Panc1 (cell line): Measurements from ENCODE around the gene RPS3. TPM values are rescaled to one million over a fixed set of nuclear protein-coding genes. Genes with fewer than 3 reads are reported as not detected.

Source experiments
- ATAC-seq: fragments of 200-7000 bp; cut with Tn5 transposase; 2 replicates; pipeline ENCODE4 v1.9.1; 2020; ENCODE audit warnings: mild to moderate bottlenecking, moderate library complexity
- BruUV-seq: library from RNA; stranded (reverse); fragments of 400-500 nt; replicated peaks from 2 replicates; lab custom pipeline; 2021; lab: Mats Ljungman, UMichigan
- CTCF ChIA-PET: fragments of 300-600 bp; sonication (Branson Sonifier 250); formaldehyde crosslinking; loops from one replicate; lab custom pipeline; 2022; ENCODE audit warnings: antibody characterized with exemption; lab: Charles Lee
- POLR2A ChIA-PET: fragments of 300-600 bp; sonication (Branson Sonifier 250); formaldehyde crosslinking; loops from one replicate; lab custom pipeline; 2022; ENCODE audit warnings: antibody characterized with exemption; lab: Charles Lee
- DNase-seq: peaks from one replicate; pipeline ENCODE4 v3.0.0-alpha.2; 2010; ENCODE audit warnings: low read depth, low spot score
- H3K27ac ChIP-seq: 2 replicates; pipeline ENCODE4 v1.5.1; 2011; ENCODE audit warnings: mild to moderate bottlenecking, low read length, inconsistent platforms
- H3K27me3 ChIP-seq: fragments of 200-500 bp; sonication (Bioruptor generic); 2 replicates; pipeline ENCODE4 v1.6.0; 2014; ENCODE audit warnings: low read length, inconsistent platforms; ENCODE audit not compliant: control insufficient read depth, insufficient read depth
- H3K36me3 ChIP-seq: fragments of 200-500 bp; sonication (Bioruptor generic); 2 replicates; pipeline ENCODE4 v1.5.1; 2014; ENCODE audit warnings: inconsistent platforms, mild to moderate bottlenecking, low read length, moderate library complexity; ENCODE audit not compliant: control insufficient read depth, insufficient read depth
- H3K4me1 ChIP-seq: 2 replicates; pipeline ENCODE4 v1.5.1; 2011; ENCODE audit warnings: inconsistent platforms, mild to moderate bottlenecking, low read length, moderate library complexity; ENCODE audit not compliant: control insufficient read depth, insufficient read depth
- H3K4me3 ChIP-seq, 2 experiments: 2 replicates each; pipeline ENCODE4 v1.5.1; 2011 to 2012; ENCODE audit warnings: low read depth in 2 of 2, low read length in 2 of 2, mild to moderate bottlenecking in 2 of 2, inconsistent platforms in 1 of 2, moderate library complexity in 1 of 2
- H3K9me3 ChIP-seq: fragments of 200-500 bp; sonication (Bioruptor generic); 2 replicates; pipeline ENCODE4 v1.5.1; 2014; ENCODE audit warnings: low read depth, mild to moderate bottlenecking, inconsistent platforms, low read length, moderate library complexity; ENCODE audit not compliant: control insufficient read depth, insufficient read depth
- POLR2AphosphoS5 ChIP-seq: IDR thresholded peaks from 2 replicates; pipeline ENCODE4 v1.6.1; 2012; ENCODE audit warnings: mild to moderate bottlenecking, low read depth, low read length, moderate library complexity
- REST ChIP-seq, 2 experiments: IDR thresholded peaks; 2 replicates each; pipeline ENCODE4 v1.6.1; 2011 to 2012; ENCODE audit warnings: low read depth in 2 of 2, control low read depth in 1 of 2, low read length in 1 of 2, mild to moderate bottlenecking in 1 of 2, moderate library complexity in 1 of 2; ENCODE audit not compliant: insufficient read depth in 1 of 2
- SIN3A ChIP-seq: IDR thresholded peaks from 2 replicates; pipeline ENCODE4 v1.6.1; 2012; ENCODE audit warnings: low read depth, mild to moderate bottlenecking, low read length, moderate library complexity, borderline replicate concordance; ENCODE audit not compliant: insufficient read depth
- TCF7L2 ChIP-seq: IDR thresholded peaks from 2 replicates; pipeline ENCODE4 v1.6.1; 2011; ENCODE audit warnings: mild to moderate bottlenecking, low read depth, low read length, inconsistent platforms
- in situ Hi-C: cut with HindIII; loops from 2 replicates; pipeline ENCODE4 v1.10.0; 2016; ENCODE audit warnings: low sequenced_read_pairs, low pct_unique_long_range_greater_than_20kb
- intact Hi-C: fragments of 100-400 bp; cut with micrococcal nuclease; formaldehyde crosslinking; loops from one replicate; pipeline ENCODE4 v1.10.0; 2022; ENCODE audit not compliant: unreplicated experiment
- total RNA-seq: library from RNA; stranded (reverse); gene quantifications from one replicate; pipeline ENCODE4 v1.2.1, GENCODE V29; 2021; ENCODE audit not compliant: unreplicated experiment
- TF ChIP-seq, protein P1 (sequence below): fragments of 450-650 bp; IDR thresholded peaks from 2 replicates; pipeline ENCODE4 v1.5.1; 2017; ENCODE audit warnings: mild to moderate bottlenecking

Gene RPS3
- total RNA-seq, 1 experiment from 2014 or later, result 2,945 TPM

GRCh38 chr11:75386942-75387630 lies 12.2 kb upstream of the RPS3 start:
- Histone ChIP-seq H3K36me3 (no peaks in the 10 kb centered on the region), H3K27me3 (no peaks in the 10 kb centered on the region), H3K27ac (peak overlapping the region; percentile 80), H3K9me3 (no peaks in the 10 kb centered on the region), H3K4me1 (peaks cover 45% of the 10 kb centered on the region), H3K4me3 (no peak overlapping the region)
- intact Hi-C loops (no loop called here), in situ Hi-C loops (no loop called here)
- no TSS peak for BruUV-seq
- DNase-seq (no peak), ATAC-seq (peak; percentile 22; the same call in 1 of the 2 replicates)
- CTCF ChIA-PET, result no interaction called here
- no peak for TF ChIP-seq POLR2AphosphoS5
- TF ChIP-seq TCF7L2, result no peak
- TF ChIP-seq, protein P1, sequence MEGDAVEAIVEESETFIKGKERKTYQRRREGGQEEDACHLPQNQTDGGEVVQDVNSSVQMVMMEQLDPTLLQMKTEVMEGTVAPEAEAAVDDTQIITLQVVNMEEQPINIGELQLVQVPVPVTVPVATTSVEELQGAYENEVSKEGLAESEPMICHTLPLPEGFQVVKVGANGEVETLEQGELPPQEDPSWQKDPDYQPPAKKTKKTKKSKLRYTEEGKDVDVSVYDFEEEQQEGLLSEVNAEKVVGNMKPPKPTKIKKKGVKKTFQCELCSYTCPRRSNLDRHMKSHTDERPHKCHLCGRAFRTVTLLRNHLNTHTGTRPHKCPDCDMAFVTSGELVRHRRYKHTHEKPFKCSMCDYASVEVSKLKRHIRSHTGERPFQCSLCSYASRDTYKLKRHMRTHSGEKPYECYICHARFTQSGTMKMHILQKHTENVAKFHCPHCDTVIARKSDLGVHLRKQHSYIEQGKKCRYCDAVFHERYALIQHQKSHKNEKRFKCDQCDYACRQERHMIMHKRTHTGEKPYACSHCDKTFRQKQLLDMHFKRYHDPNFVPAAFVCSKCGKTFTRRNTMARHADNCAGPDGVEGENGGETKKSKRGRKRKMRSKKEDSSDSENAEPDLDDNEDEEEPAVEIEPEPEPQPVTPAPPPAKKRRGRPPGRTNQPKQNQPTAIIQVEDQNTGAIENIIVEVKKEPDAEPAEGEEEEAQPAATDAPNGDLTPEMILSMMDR, result no peak
- no peak for TF ChIP-seq REST (IDR thresholded peaks at IDR 0.05; ENCODE audit: insufficient read depth in 1 of 2, low read depth in 2 of 2, low read length in 1 of 2)
- TF ChIP-seq SIN3A, result no peak
- POLR2A ChIA-PET, result no interaction called here

GRCh38 chr11:75387736-75388294 lies 11.5 kb upstream of the RPS3 start:
- H3K36me3 ChIP-seq, result no peaks in the 10 kb centered on the region
- peaks cover 45% of the 10 kb centered on the region for H3K4me1 ChIP-seq
- BruUV-seq, result no TSS peak

More at GRCh38 chr11:75387736-75388294, 11.5 kb upstream of the RPS3 start:
- Histone ChIP-seq H3K27ac (peak overlapping the region; percentile 80), H3K9me3 (no peaks in the 10 kb centered on the region), H3K4me3 (no peak overlapping the region), H3K27me3 (no peaks in the 10 kb centered on the region)
- ATAC-seq (no peak), DNase-seq (no peak)
- ChIA-PET POLR2A (interaction anchor here (0.5 to 0.8 kb wide), 2 partner anchors 38 to 78 kb away, joined by 3 to 4 read pairs; no protein-coding TSS in a partner anchor), CTCF (interaction anchor here (0.5 to 1.9 kb wide), 11 partner anchors 26 to 170 kb away, joined by 3 to 17 read pairs (median 4); no protein-coding TSS in a partner anchor)
- TF ChIP-seq POLR2AphosphoS5 (no peak), REST (IDR thresholded peaks at IDR 0.05; ENCODE audit: insufficient read depth in 1 of 2, low read depth in 2 of 2, low read length in 1 of 2) (no peak)
- in situ Hi-C loops (no loop called here), intact Hi-C loops (loop anchor here (1.0 to 2.0 kb wide), 2 partner anchors 37 to 144 kb away; no protein-coding TSS in a partner anchor)
